Measurements from ENCODE around the gene ZMIZ1. TPM values are rescaled to one million over a fixed set of nuclear protein-coding genes. Genes with fewer than 3 reads are reported as not detected.

The ZMIZ1 gene
- total RNA-seq, 2 donors from 2014 or later = 32.9 to 82.6 TPM

DNA sequence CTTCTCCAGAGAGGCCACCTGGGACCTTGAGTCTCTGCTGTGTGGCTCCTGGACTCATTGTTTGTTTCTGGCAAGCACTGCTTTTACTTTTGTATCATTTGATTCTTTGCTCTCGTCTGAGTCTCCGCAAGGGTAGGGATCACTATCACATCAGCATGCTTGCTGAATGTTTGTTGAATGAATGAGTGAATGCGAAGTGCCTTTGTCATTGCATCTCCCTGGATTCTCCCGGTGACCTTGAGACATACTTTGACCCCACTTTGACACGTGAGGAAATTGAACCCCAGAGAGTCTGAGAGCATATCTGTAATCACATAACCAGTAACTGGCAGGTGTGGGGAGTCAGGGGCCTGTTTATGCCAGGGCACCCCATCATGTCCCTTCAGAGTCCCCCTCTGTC, 92.8 kb downstream of the ZMIZ1 start:
- H3K4me1 Mint-ChIP-seq = no peaks in the 10 kb centered on the region
- no peaks in the 10 kb centered on the region for H3K27me3 Mint-ChIP-seq
- H3K4me3 Mint-ChIP-seq = no peak overlapping the region
- peak overlapping the region; percentile 27 for H3K27ac Mint-ChIP-seq
- ATAC-seq (replicated peaks) = no peak
- no peaks in the 10 kb centered on the region for H3K9me3 Mint-ChIP-seq
- no peaks in the 10 kb centered on the region for H3K36me3 Mint-ChIP-seq (ENCODE audit: low read depth)

- no peaks in the 10 kb centered on the region for H3K36me3 Mint-ChIP-seq (ENCODE audit: low read depth)
- H3K4me1 Mint-ChIP-seq = peaks cover 2% of the 10 kb centered on the region
- no peak for ATAC-seq (replicated peaks)
- no peaks in the 10 kb centered on the region for H3K27me3 Mint-ChIP-seq
- no peaks in the 10 kb centered on the region for H3K9me3 Mint-ChIP-seq
- H3K4me3 Mint-ChIP-seq = no peak overlapping the region
- H3K27ac Mint-ChIP-seq = no peak overlapping the region
Observed at GRCh38 chr10:79162022-79162421, 93.3 kb downstream of the ZMIZ1 start.

- H3K27me3 Mint-ChIP-seq = no peaks in the 10 kb centered on the region
- H3K4me1 Mint-ChIP-seq = peaks cover 5% of the 10 kb centered on the region
- H3K27ac Mint-ChIP-seq = no peak overlapping the region
- H3K9me3 Mint-ChIP-seq = no peaks in the 10 kb centered on the region
- no peak overlapping the region for H3K4me3 Mint-ChIP-seq
- H3K36me3 Mint-ChIP-seq (ENCODE audit: low read depth) = no peaks in the 10 kb centered on the region
- no peak for ATAC-seq (replicated peaks)
Observed at GRCh38 chr10:79162861-79163665, 94.3 kb downstream of the ZMIZ1 start.

DNA sequence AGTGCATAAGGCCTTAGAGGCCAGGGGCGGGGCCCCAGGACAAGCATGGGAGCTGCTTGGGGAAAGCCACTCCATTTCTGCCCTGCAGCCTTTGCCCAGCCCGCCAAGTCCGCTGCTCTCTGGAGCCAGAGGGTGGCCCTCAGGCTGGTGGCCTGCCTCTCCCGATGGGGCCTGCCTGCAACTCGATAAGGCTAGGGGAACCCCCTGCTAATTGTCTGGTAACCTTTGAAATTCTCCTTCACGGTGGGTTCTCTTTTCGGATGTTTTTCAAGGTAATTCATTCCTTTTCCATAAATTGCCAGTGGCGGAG, 94.9 kb downstream of the ZMIZ1 start:
- H3K27ac Mint-ChIP-seq = no peak overlapping the region
- no peaks in the 10 kb centered on the region for H3K27me3 Mint-ChIP-seq
- no peak for ATAC-seq (replicated peaks)
- H3K36me3 Mint-ChIP-seq (ENCODE audit: low read depth) = no peaks in the 10 kb centered on the region
- H3K4me1 Mint-ChIP-seq = peaks cover 5% of the 10 kb centered on the region
- H3K9me3 Mint-ChIP-seq = no peaks in the 10 kb centered on the region
- no peak overlapping the region for H3K4me3 Mint-ChIP-seq

DNA sequence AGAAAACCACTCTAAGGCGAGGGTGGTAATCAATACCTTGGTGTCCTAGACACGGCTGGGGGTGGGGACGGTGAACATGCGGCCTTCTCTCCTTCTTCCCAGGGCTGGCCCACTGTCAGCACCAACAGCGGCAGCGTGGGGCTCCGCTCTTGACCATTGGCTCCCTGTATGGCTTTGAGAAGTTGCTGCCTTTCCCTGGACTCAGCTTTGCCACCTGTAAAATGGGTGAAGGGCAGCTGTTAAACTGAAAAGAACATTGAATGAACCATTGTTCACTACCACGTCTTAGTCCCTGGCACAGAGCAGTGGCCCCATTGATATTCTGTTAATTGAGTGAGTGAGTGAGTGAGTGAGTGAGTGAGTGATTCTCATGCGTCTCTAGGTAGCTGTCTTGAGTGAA, 95.3 kb downstream of the ZMIZ1 start:
- H3K36me3 Mint-ChIP-seq (ENCODE audit: low read depth) = no peaks in the 10 kb centered on the region
- peak overlapping the region; percentile 38 for H3K27ac Mint-ChIP-seq
- H3K4me3 Mint-ChIP-seq = no peak overlapping the region
- no peak for ATAC-seq (replicated peaks)
- no peaks in the 10 kb centered on the region for H3K27me3 Mint-ChIP-seq
- no peaks in the 10 kb centered on the region for H3K9me3 Mint-ChIP-seq
- H3K4me1 Mint-ChIP-seq = peaks cover 5% of the 10 kb centered on the region

GRCh38 chr10:79165070-79165778, 96.5 kb downstream of the ZMIZ1 start:
- Mint-ChIP-seq H3K9me3 (no peaks in the 10 kb centered on the region), H3K4me3 (no peak overlapping the region), H3K27me3 (no peaks in the 10 kb centered on the region), H3K36me3 (ENCODE audit: low read depth) (no peaks in the 10 kb centered on the region), H3K27ac (no peak overlapping the region), H3K4me1 (peaks cover 5% of the 10 kb centered on the region)
- no peak for ATAC-seq (replicated peaks)

DNA sequence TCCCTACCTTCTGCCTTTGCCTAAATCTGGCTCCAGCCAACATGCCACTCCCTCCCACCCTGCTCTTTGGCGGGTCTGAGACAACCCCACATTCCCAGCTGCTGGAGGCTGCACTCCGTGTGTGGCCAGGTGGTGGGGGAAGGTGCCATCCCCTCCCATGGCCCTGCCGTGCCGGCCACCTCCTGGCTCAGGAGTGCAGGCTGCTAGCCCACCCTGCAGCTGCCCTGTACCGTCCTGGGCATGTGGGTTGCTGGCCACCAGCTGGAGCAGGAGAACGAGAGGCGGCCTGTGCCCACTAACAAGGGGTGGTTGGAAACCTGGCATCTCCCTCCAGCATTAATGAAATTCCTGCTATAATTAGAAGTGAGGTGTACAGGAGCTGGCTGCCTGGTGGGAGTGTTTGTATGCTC, 97.6 kb downstream of the ZMIZ1 start:
- Mint-ChIP-seq H3K4me1 (peaks cover 5% of the 10 kb centered on the region), H3K9me3 (no peaks in the 10 kb centered on the region), H3K27ac (no peak overlapping the region), H3K4me3 (no peak overlapping the region), H3K27me3 (no peaks in the 10 kb centered on the region), H3K36me3 (ENCODE audit: low read depth) (no peaks in the 10 kb centered on the region)
- ATAC-seq (replicated peaks) = no peak

GRCh38 chr10:79166741-79167140, 98.0 kb downstream of the ZMIZ1 start:
- Mint-ChIP-seq H3K27ac (no peak overlapping the region), H3K4me3 (no peak overlapping the region), H3K9me3 (no peaks in the 10 kb centered on the region), H3K4me1 (peaks cover 5% of the 10 kb centered on the region), H3K27me3 (no peaks in the 10 kb centered on the region), H3K36me3 (ENCODE audit: low read depth) (no peaks in the 10 kb centered on the region)
- ATAC-seq (replicated peaks) = no peak

GRCh38 chr10:79167537-79167936, 98.8 kb downstream of the ZMIZ1 start:
- Mint-ChIP-seq H3K4me3 (no peak overlapping the region), H3K27ac (no peak overlapping the region), H3K27me3 (no peaks in the 10 kb centered on the region), H3K36me3 (ENCODE audit: low read depth) (no peaks in the 10 kb centered on the region), H3K9me3 (no peaks in the 10 kb centered on the region), H3K4me1 (peaks cover 5% of the 10 kb centered on the region)
- ATAC-seq (replicated peaks) = no peak

- Mint-ChIP-seq H3K36me3 (ENCODE audit: low read depth) (no peaks in the 10 kb centered on the region), H3K27ac (peak overlapping the region; percentile 25), H3K9me3 (no peaks in the 10 kb centered on the region), H3K4me3 (no peak overlapping the region), H3K27me3 (no peaks in the 10 kb centered on the region), H3K4me1 (peaks cover 5% of the 10 kb centered on the region)
- no peak for ATAC-seq (replicated peaks)
Observed at GRCh38 chr10:79168210-79168609, 99.4 kb downstream of the ZMIZ1 start.

DNA sequence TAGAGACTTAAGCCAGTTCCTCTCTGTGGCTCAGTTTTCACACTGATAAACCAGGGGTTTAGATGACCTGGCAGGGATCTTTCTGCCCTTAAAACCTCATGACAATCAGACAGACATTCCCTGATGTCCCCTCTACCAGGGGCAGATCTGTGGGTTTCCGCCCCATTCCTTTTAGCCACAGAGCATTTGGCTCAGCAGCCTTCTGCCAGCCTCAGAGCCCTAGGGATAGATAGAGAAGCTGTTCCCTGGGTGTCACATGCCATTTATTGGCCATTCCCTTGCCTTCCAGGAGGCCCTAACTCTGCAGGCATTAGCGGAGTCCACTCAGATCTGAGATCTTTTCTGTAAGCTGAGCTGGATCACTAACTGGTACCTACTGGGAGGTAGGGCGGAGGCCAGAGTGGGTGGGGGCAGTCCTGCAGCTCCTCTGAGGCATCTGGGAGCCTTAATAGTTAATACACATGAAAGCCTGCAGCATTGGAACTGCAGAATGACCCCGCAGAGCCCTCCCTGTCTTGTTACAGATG, 101.5 kb downstream of the ZMIZ1 start:
- Mint-ChIP-seq H3K36me3 (ENCODE audit: low read depth) (no peaks in the 10 kb centered on the region), H3K4me3 (no peak overlapping the region), H3K4me1 (peaks cover 5% of the 10 kb centered on the region), H3K27me3 (no peaks in the 10 kb centered on the region), H3K9me3 (no peaks in the 10 kb centered on the region), H3K27ac (no peak overlapping the region)
- ATAC-seq (replicated peaks) = no peak

- ATAC-seq (replicated peaks) = no peak
- Mint-ChIP-seq H3K27me3 (no peaks in the 10 kb centered on the region), H3K27ac (peak overlapping the region; percentile 54), H3K4me1 (peaks cover 5% of the 10 kb centered on the region), H3K9me3 (no peaks in the 10 kb centered on the region), H3K4me3 (no peak overlapping the region), H3K36me3 (ENCODE audit: low read depth) (no peaks in the 10 kb centered on the region)
Observed at GRCh38 chr10:79170993-79171392, 102.2 kb downstream of the ZMIZ1 start.

DNA sequence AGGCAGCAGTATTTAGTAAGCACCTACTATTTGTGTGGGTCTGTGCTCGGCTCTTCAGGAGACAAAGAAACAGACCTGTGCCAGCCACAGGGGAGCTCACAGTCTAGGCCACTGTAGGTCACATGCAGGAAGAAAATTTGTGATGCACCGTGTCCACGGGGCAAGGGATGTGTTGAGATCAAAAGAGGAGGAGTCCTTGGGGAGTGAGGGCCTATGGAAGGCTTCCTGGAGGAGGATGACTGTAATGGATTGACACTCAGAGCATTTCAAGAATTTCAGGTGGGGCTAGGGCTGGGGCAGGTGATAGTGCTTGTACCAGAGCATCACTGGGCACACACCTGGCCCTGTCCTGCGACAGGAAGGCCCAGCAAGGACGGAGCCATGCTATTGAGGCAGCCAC, 102.7 kb downstream of the ZMIZ1 start:
- Mint-ChIP-seq H3K27ac (peak overlapping the region; percentile 54), H3K4me1 (peaks cover 5% of the 10 kb centered on the region), H3K27me3 (no peaks in the 10 kb centered on the region), H3K36me3 (ENCODE audit: low read depth) (no peaks in the 10 kb centered on the region), H3K4me3 (no peak overlapping the region), H3K9me3 (no peaks in the 10 kb centered on the region)
- no peak for ATAC-seq (replicated peaks)

DNA sequence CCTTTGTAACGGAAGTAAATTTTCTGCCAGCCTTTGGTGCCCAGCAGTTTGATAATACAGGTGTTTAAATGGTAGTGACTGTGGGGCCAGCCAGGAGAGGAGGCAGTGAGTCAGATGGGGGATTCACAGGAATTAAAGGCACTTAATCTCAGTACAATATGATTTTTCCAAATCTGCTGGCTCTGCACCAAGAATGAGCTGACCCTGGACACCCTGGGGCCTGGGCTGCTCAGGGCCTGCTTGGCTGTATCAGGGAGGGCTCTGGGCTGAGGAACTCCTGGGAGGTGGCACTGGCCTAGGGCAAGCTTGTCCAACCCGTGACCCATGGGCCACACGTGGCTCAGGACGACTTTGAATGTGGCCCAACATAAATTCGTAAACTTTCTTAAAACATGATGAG, 104.1 kb downstream of the ZMIZ1 start:
- H3K36me3 Mint-ChIP-seq (ENCODE audit: low read depth) = no peaks in the 10 kb centered on the region
- ATAC-seq (replicated peaks) = no peak
- no peak overlapping the region for H3K4me3 Mint-ChIP-seq
- H3K9me3 Mint-ChIP-seq = no peaks in the 10 kb centered on the region
- no peaks in the 10 kb centered on the region for H3K27me3 Mint-ChIP-seq
- no peaks in the 10 kb centered on the region for H3K4me1 Mint-ChIP-seq
- no peak overlapping the region for H3K27ac Mint-ChIP-seq

- no peaks in the 10 kb centered on the region for H3K4me1 Mint-ChIP-seq
- ATAC-seq (replicated peaks) = no peak
- no peak overlapping the region for H3K4me3 Mint-ChIP-seq
- no peaks in the 10 kb centered on the region for H3K36me3 Mint-ChIP-seq (ENCODE audit: low read depth)
- H3K27ac Mint-ChIP-seq = peak overlapping the region; percentile 76
- H3K27me3 Mint-ChIP-seq = no peaks in the 10 kb centered on the region
- no peaks in the 10 kb centered on the region for H3K9me3 Mint-ChIP-seq
Observed at GRCh38 chr10:79173582-79174262, 105.0 kb downstream of the ZMIZ1 start.
